ENCODE measurements around the gene CFHR4. TPM values are rescaled to one million over a fixed set of nuclear protein-coding genes. Genes with fewer than 3 reads are reported as not detected.

The CFHR4 gene
- total RNA-seq, 2 experiments from 2014 or later, result not detected

Other genes starting within 250 kb of the CFHR4 start
- gene CFH, start 236.0 kb upstream of the CFHR4 start, total RNA-seq, result 1 to 10 TPM; 2.9 to 3.9 TPM
- not detected for gene CFHR3, start 113.2 kb upstream of the CFHR4 start, total RNA-seq
- gene CFHR1, start 68.3 kb upstream of the CFHR4 start, total RNA-seq, result not detected
- not detected for gene CFHR2, start 55.7 kb downstream of the CFHR4 start, total RNA-seq
- gene CFHR5, start 89.5 kb downstream of the CFHR4 start, total RNA-seq, result not detected
- gene F13B, start 179.2 kb downstream of the CFHR4 start, total RNA-seq, result not detected

All from activated naive CD8-positive, alpha-beta T cell treated with anti-CD3 and anti-CD28 coated beads, Interleukin-2, amount 10 ng/mL, durations not matched to agents 7 days and 5 days (primary cell).